Kidney (tissue), 14 donors: ENCODE measurements around the gene KIAA1549. TPM values are rescaled to one million over a fixed set of nuclear protein-coding genes. Genes with fewer than 3 reads are reported as not detected.

Experiments used
- DNase-seq, 5 donors: peaks; one replicate each; pipeline ENCODE4 v3.0.0-alpha.2; 2013 to 2020
- FAIRE-seq: peaks from 2 replicates; lab custom pipeline; 2012; peaks lifted over from hg19 to GRCh38; lab: Jason Lieb, UNC
- H3K27ac ChIP-seq, 2 donors: one replicate each; pipeline ENCODE4 v1.7.0; 2013; ENCODE audit warnings: low read depth in 2 of 2, low read length in 2 of 2, inconsistent platforms in 1 of 2
- H3K27me3 ChIP-seq: one replicate; pipeline ENCODE4 v1.7.1; 2013; ENCODE audit warnings: low read length, inconsistent platforms; ENCODE audit not compliant: control insufficient read depth, insufficient read depth
- H3K36me3 ChIP-seq, 3 donors: one replicate each; pipeline versions ENCODE4 v1.7.0 to v1.7.1; 2013; ENCODE audit warnings: low read length in 3 of 3, control low read depth in 1 of 3, inconsistent platforms in 1 of 3; ENCODE audit not compliant: insufficient read depth in 3 of 3, control insufficient read depth in 2 of 3
- H3K4me1 ChIP-seq, 3 donors: one replicate each; pipeline versions ENCODE4 v1.7.0 to v1.7.1; 2013; ENCODE audit warnings: low read length in 3 of 3, inconsistent platforms in 1 of 3, low read depth in 1 of 3; ENCODE audit not compliant: control insufficient read depth in 2 of 3, insufficient read depth in 2 of 3
- H3K4me3 ChIP-seq, 3 donors: one replicate each; pipeline versions ENCODE4 v1.7.0 to v1.8.1; 2013; ENCODE audit warnings: low read length in 3 of 3, control low read depth in 1 of 3, inconsistent platforms in 1 of 3
- H3K9ac ChIP-seq, 3 donors: one replicate each; pipeline versions ENCODE4 v1.7.0 to v1.7.1; 2013; ENCODE audit warnings: low read length in 3 of 3, control low read depth in 1 of 3, inconsistent platforms in 1 of 3
- H3K9me3 ChIP-seq, 3 donors: one replicate each; pipeline versions ENCODE4 v1.7.0 to v1.7.1; 2013; ENCODE audit warnings: low read length in 3 of 3, control low read depth in 1 of 3, inconsistent platforms in 1 of 3; ENCODE audit not compliant: control insufficient read depth in 2 of 3, insufficient read depth in 1 of 3
- intact Hi-C: fragments of 100-400 bp; cut with DNase I; formaldehyde crosslinking; loops from one replicate; pipeline ENCODE4 v1.11.1; 2022
- polyA plus RNA-seq: library from polyadenylated mRNA; stranded (reverse); fragments of 350-450 nt; fragmentation: Illumina TruSeq; extraction: RNeasy Lipid Tissue Mini Kit (QIAGEN cat#74804); gene quantifications from one replicate; pipeline ENCODE4 v1.2.3, GENCODE V29; 2014; ENCODE audit warnings: low read depth, low replicate concordance; ENCODE audit not compliant: insufficient read depth
- total RNA-seq: library from RNA; stranded (reverse); fragmentation: NEBNext Ultra II Directional; extraction: Animal tissue kit (Norgen Biotek cat#: 25700); gene quantifications from one replicate; pipeline ENCODE4 v1.2.1, GENCODE V29; 2021
- TF ChIP-seq, protein P1 (sequence below): IDR thresholded peaks from 3 replicates; pipeline ENCODE4 v1.5.1; 2012; ENCODE audit warnings: mild to moderate bottlenecking, moderate library complexity, borderline replicate concordance; ENCODE audit not compliant: insufficient read depth; ENCODE audit errors: extremely low read depth
- donor health status: control.
- donor health status: control.
- donor health status: control.
- donor health status: control.
- donor health status: control.
- donor health status: DM: yes; HTN: yes; CAD: no.
- donor health status: Normal renal cell carcinoma (clear cell type).

Gene KIAA1549
- total and polyA plus RNA-seq, 2 donors from 2014 or later, result 1.8 to 10.1 TPM

- Histone ChIP-seq H3K27ac (peak overlapping the region in 1 of 2 donors; percentile 43), H3K4me1 (peaks cover 0 to 6% (median 0%) of the 10 kb centered on the region in 3 donors), H3K4me3 (no peak overlapping the region), H3K9me3 (no peaks in the 10 kb centered on the region), H3K36me3 (no peaks in the 10 kb centered on the region), H3K27me3 (no peaks in the 10 kb centered on the region), H3K9ac (no peak overlapping the region)
- TF ChIP-seq, protein P1, sequence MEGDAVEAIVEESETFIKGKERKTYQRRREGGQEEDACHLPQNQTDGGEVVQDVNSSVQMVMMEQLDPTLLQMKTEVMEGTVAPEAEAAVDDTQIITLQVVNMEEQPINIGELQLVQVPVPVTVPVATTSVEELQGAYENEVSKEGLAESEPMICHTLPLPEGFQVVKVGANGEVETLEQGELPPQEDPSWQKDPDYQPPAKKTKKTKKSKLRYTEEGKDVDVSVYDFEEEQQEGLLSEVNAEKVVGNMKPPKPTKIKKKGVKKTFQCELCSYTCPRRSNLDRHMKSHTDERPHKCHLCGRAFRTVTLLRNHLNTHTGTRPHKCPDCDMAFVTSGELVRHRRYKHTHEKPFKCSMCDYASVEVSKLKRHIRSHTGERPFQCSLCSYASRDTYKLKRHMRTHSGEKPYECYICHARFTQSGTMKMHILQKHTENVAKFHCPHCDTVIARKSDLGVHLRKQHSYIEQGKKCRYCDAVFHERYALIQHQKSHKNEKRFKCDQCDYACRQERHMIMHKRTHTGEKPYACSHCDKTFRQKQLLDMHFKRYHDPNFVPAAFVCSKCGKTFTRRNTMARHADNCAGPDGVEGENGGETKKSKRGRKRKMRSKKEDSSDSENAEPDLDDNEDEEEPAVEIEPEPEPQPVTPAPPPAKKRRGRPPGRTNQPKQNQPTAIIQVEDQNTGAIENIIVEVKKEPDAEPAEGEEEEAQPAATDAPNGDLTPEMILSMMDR, result no peak
- intact Hi-C loops, result no loop called here
- FAIRE-seq (no peak), DNase-seq (peak in 3 of 5 donors; percentile 15 to 30 (median 29))
These were observed 56.5 kb downstream of the KIAA1549 start for GRCh38 chr7:138924501-138925225.

DNA sequence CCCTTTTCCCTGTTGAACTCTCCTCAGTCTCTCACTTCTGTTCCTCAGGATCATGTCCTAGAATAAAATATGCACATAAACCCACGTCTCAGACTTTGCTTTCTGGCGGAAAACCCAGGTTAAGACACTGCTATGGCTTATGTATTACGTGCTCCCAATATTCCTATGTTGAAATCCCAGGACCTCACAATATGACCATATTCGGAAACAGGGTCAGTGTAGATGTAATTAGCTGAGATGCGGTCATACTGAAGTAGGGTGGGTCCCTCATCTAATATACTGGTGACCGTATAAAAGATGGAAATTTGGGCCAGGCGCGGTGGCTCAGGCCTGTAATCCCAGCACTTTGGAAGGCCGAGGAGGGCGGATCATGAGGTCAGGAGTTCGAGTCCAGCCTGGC lies 59.9 kb downstream of the KIAA1549 start:
- no peak overlapping the region for H3K9ac ChIP-seq
- FAIRE-seq (no peak), DNase-seq (no peak)
- H3K36me3 ChIP-seq, result peaks cover 5 to 12% (median 6%) of the 10 kb centered on the region in 3 donors
- TF ChIP-seq, protein P1, result no peak
- intact Hi-C loops, result no loop called here
- peaks cover 0 to 6% (median 0%) of the 10 kb centered on the region in 3 donors for H3K4me1 ChIP-seq
- no peaks in the 10 kb centered on the region for H3K27me3 ChIP-seq
- no peaks in the 10 kb centered on the region for H3K9me3 ChIP-seq
- H3K4me3 ChIP-seq, result no peak overlapping the region
- H3K27ac ChIP-seq, result no peak overlapping the region

- Histone ChIP-seq H3K9me3 (no peaks in the 10 kb centered on the region), H3K4me3 (no peak overlapping the region), H3K36me3 (peaks cover 6 to 12% (median 6%) of the 10 kb centered on the region in 3 donors), H3K9ac (no peak overlapping the region), H3K27ac (no peak overlapping the region), H3K4me1 (peaks cover 0 to under 1% (median 0%) of the 10 kb centered on the region in 3 donors), H3K27me3 (no peaks in the 10 kb centered on the region)
- DNase-seq, result no peak
- FAIRE-seq, result no peak
- intact Hi-C loops, result no loop called here
- TF ChIP-seq, protein P1, result no peak
These were observed 61.3 kb downstream of the KIAA1549 start for GRCh38 chr7:138919911-138920310.
